AG04450 (cell line): ENCODE results near the gene SLC22A16. TPM values are rescaled to one million over a fixed set of nuclear protein-coding genes. Genes with fewer than 3 reads are reported as not detected.

ENCODE experiments used
- CTCF ChIA-PET: fragments of 300-600, 350-600 bp; formaldehyde crosslinking; extraction: SDS; loops from one replicate; lab custom pipeline; 2022; ENCODE audit warnings: antibody characterized with exemption, inconsistent platforms; lab: Charles Lee
- POLR2A ChIA-PET: fragments of 350-600 bp; formaldehyde crosslinking; extraction: SDS; loops from one replicate; lab custom pipeline; 2021; ENCODE audit warnings: antibody characterized with exemption, inconsistent platforms; lab: Yijun Ruan, JAX
- DNase-seq: peaks from one replicate; pipeline ENCODE4 v3.0.0-alpha.2; 2011; ENCODE audit warnings: low read depth, low spot score
- H3K27ac ChIP-seq: one replicate; pipeline ENCODE4 v1.5.1; 2012; ENCODE audit warnings: low read depth, low read length, control low read depth
- H3K27me3 ChIP-seq: one replicate; pipeline ENCODE4 v1.6.0; 2012; ENCODE audit warnings: low read length; ENCODE audit not compliant: control insufficient read depth, insufficient read depth
- H3K4me3 ChIP-seq: 2 replicates; pipeline ENCODE4 v1.5.1; 2011; ENCODE audit warnings: mild to moderate bottlenecking, low read depth, low read length, control low read depth
- H3K9me3 ChIP-seq: 2 replicates; pipeline ENCODE4 v1.5.1; 2012; ENCODE audit warnings: low read length; ENCODE audit not compliant: control insufficient read depth, insufficient read depth
- CTCF ChIP-seq: IDR thresholded peaks from 2 replicates; pipeline ENCODE4 v1.5.1; 2011; ENCODE audit warnings: low read depth, low read length, control low read depth, inconsistent platforms
- polyA plus RNA-seq: library from polyadenylated mRNA; depleted of rRNA; stranded (reverse); fragments of >200 nt; gene quantifications from 2 replicates; pipeline ENCODE4 v1.2.3, GENCODE V29; 2011

SLC22A16 gene
- polyA plus RNA-seq, 1 experiment = 0.12 TPM

- Histone ChIP-seq H3K4me3 (no peak overlapping the region), H3K27ac (no peak overlapping the region), H3K9me3 (no peaks in the 10 kb centered on the region), H3K27me3 (no peaks in the 10 kb centered on the region)
- no peak for TF ChIP-seq CTCF
- POLR2A ChIA-PET = no interaction called here
- no peak for DNase-seq
- CTCF ChIA-PET = no interaction called here
Observed at GRCh38 chr6:110522427-110522826, 46.0 kb upstream of the SLC22A16 start.

- no peak for DNase-seq
- CTCF ChIA-PET = no interaction called here
- Histone ChIP-seq H3K9me3 (no peaks in the 10 kb centered on the region), H3K4me3 (no peak overlapping the region), H3K27me3 (no peaks in the 10 kb centered on the region), H3K27ac (no peak overlapping the region)
- no peak for TF ChIP-seq CTCF
- POLR2A ChIA-PET = no interaction called here
Observed at GRCh38 chr6:110520992-110521543, 44.7 kb upstream of the SLC22A16 start.

- Histone ChIP-seq H3K4me3 (no peak overlapping the region), H3K27ac (no peak overlapping the region), H3K27me3 (no peaks in the 10 kb centered on the region), H3K9me3 (no peaks in the 10 kb centered on the region)
- no peak for TF ChIP-seq CTCF
- POLR2A ChIA-PET = no interaction called here
- DNase-seq = no peak
- CTCF ChIA-PET = interaction anchor here (3.4 kb wide), 1 partner anchor 491 kb away, joined by 9 read pairs; no protein-coding TSS in a partner anchor
Observed at GRCh38 chr6:110520209-110520965, 44.0 kb upstream of the SLC22A16 start.

- no peaks in the 10 kb centered on the region for H3K27me3 ChIP-seq
- ChIA-PET POLR2A (no interaction called here), CTCF (interaction anchor here (0.6 to 3.4 kb wide), 17 partner anchors 10 to 502 kb away, joined by 3 to 26 read pairs (median 4); partner anchors contain the start of gene AMD1)
- no peak for TF ChIP-seq CTCF
- DNase-seq = no peak
- no peak overlapping the region for H3K4me3 ChIP-seq
- H3K9me3 ChIP-seq = no peaks in the 10 kb centered on the region
- H3K27ac ChIP-seq = no peak overlapping the region
Observed at GRCh38 chr6:110517601-110518281, 41.3 kb upstream of the SLC22A16 start.

GRCh38 chr6:110517034-110517433 is 40.6 kb upstream of the SLC22A16 start:
- Histone ChIP-seq H3K4me3 (no peak overlapping the region), H3K9me3 (no peaks in the 10 kb centered on the region), H3K27ac (no peak overlapping the region), H3K27me3 (no peaks in the 10 kb centered on the region)
- POLR2A ChIA-PET = no interaction called here
- no peak for TF ChIP-seq CTCF
- DNase-seq = no peak
- CTCF ChIA-PET = interaction anchor here (1.6 kb wide), 1 partner anchor 430 kb away, joined by 3 read pairs; no protein-coding TSS in a partner anchor
